ENCODE measurements around the gene HLCS.

- TF ChIP-seq POLR2A (IDR thresholded peaks at IDR 0.05) (no peak), CTCF (IDR thresholded peaks at IDR 0.05) (no peak), POLR2AphosphoS5 (IDR thresholded peaks at IDR 0.05) (no peak)
Observed at GRCh38 chr21:36717976-36718375, 248.5 kb downstream of the HLCS start.

Data from breast epithelium (tissue), 3 donors.